NB4 (cell line): ENCODE measurements around the gene BCL7C.

Experiments
- CTCF ChIP-seq: IDR thresholded peaks from one replicate; pipeline ENCODE4 v1.5.1; 2012; ENCODE audit warnings: low read depth, low read length
- MAX ChIP-seq: IDR thresholded peaks from 2 replicates; pipeline ENCODE4 v1.6.1; 2011; ENCODE audit warnings: low read depth, low read length
- MYC ChIP-seq: IDR thresholded peaks from 2 replicates; pipeline ENCODE4 v1.6.1; 2011; ENCODE audit warnings: low read depth, low read length
- POLR2A ChIP-seq: IDR thresholded peaks from 2 replicates; pipeline ENCODE4 v1.6.1; 2011; ENCODE audit warnings: mild to moderate bottlenecking; ENCODE audit not compliant: insufficient read length; ENCODE audit errors: extremely low read depth

GRCh38 chr16:30896889-30897733, 3.2 kb upstream of the BCL7C start:
- TF ChIP-seq CTCF (no peak), MAX (no peak), POLR2A (no peak), MYC (no peak)
